Chondrocyte (in vitro differentiated cells): Measurements from ENCODE around the gene C17orf75. TPM values are rescaled to one million over a fixed set of nuclear protein-coding genes. Genes with fewer than 3 reads are reported as not detected.
A peak's percentile ranks its signal among the peaks of the same experiment; 100 is the strongest.

ENCODE experiments used
- DNase-seq: peaks from one replicate; pipeline ENCODE4 v3.0.0; 2021; ENCODE audit warnings: mixed read lengths, low spot score
- H3K27ac Mint-ChIP-seq: one replicate; pipeline ENCODE4 v1.8.0; 2021; ENCODE audit warnings: mild to moderate bottlenecking, moderate library complexity, mixed read lengths; ENCODE audit not compliant: unreplicated experiment
- H3K27me3 Mint-ChIP-seq: 2 replicates; pipeline ENCODE4 v1.8.0; 2021; ENCODE audit warnings: low read depth, mixed read lengths
- H3K36me3 Mint-ChIP-seq: 2 replicates; pipeline ENCODE4 v1.8.0; 2021; ENCODE audit warnings: low read depth, mixed read lengths
- H3K4me1 Mint-ChIP-seq: 2 replicates; pipeline ENCODE4 v1.8.0; 2021; ENCODE audit warnings: low read depth, mild to moderate bottlenecking, mixed read lengths
- H3K4me3 Mint-ChIP-seq: one replicate; pipeline ENCODE4 v1.8.0; 2021; ENCODE audit warnings: mild to moderate bottlenecking, moderate library complexity, mixed read lengths; ENCODE audit not compliant: unreplicated experiment
- H3K9me3 Mint-ChIP-seq: 2 replicates; pipeline ENCODE4 v1.8.0; 2021; ENCODE audit warnings: low read depth, mixed read lengths
- CTCF ChIP-seq: fragments of 200-600 bp; sonication (generic); IDR thresholded peaks from 2 replicates; pipeline ENCODE4 v1.5.0; 2021; ENCODE audit warnings: antibody characterized with exemption, mild to moderate bottlenecking, moderate library complexity
- total RNA-seq: library from RNA; stranded (reverse); gene quantifications from 3 replicates; pipeline ENCODE4 v1.2.1, GENCODE V29; 2021

C17orf75 gene
- total RNA-seq, 1 donor from 2014 or later: 19.3 TPM

DNA sequence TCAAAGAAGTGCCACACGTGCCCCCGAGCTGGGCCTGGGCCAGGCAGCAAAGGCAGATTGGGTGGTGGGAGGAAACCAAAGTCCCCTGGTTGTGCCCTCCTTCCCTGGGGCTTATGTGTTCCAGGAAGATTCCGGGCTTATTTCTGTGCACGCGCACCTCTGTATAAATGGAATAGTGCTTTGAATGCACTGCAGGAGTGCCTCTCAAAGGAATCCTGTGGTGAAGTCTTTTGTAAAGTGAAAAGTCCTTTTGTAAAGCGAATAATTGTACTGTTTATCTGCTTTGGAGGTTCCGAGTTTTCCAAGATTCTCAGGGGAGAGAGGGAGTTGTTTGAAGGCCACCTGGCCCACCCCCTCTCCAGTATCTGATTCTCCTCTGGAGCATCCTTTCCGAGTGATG lies 26.8 kb downstream of the C17orf75 start:
- peak; percentile 34 for DNase-seq
- Mint-ChIP-seq H3K4me3 (no peak overlapping the region), H3K4me1 (peaks cover 6% of the 10 kb centered on the region), H3K36me3 (no peaks in the 10 kb centered on the region), H3K27me3 (peaks cover 13% of the 10 kb centered on the region), H3K27ac (no peak overlapping the region), H3K9me3 (no peaks in the 10 kb centered on the region)
- no peak for TF ChIP-seq CTCF

DNA sequence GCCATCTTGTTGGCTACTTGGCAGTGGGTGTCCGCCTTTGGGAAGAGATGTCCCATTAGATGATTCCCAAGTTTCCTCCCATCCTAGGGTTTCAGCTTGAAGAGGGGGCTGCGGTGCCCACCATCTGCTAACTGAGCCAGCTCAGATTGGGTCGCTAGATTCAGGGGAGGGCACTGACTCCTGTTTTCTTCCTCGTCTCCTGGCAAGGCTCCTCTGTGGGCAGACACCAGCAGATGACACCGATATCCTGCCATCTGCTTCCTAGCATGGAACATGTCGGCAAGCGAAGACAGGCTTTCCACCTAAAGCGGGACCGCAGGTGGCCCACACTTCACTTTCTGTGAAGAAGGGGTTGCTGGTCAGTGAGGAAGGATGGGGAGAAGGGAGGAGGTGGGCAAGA lies 27.3 kb downstream of the C17orf75 start:
- no peaks in the 10 kb centered on the region for H3K36me3 Mint-ChIP-seq
- H3K27ac Mint-ChIP-seq: no peak overlapping the region
- DNase-seq: peak; percentile 37
- no peak for TF ChIP-seq CTCF
- peaks cover 6% of the 10 kb centered on the region for H3K4me1 Mint-ChIP-seq
- H3K9me3 Mint-ChIP-seq: no peaks in the 10 kb centered on the region
- H3K27me3 Mint-ChIP-seq: peaks cover 13% of the 10 kb centered on the region
- H3K4me3 Mint-ChIP-seq: no peak overlapping the region

DNA sequence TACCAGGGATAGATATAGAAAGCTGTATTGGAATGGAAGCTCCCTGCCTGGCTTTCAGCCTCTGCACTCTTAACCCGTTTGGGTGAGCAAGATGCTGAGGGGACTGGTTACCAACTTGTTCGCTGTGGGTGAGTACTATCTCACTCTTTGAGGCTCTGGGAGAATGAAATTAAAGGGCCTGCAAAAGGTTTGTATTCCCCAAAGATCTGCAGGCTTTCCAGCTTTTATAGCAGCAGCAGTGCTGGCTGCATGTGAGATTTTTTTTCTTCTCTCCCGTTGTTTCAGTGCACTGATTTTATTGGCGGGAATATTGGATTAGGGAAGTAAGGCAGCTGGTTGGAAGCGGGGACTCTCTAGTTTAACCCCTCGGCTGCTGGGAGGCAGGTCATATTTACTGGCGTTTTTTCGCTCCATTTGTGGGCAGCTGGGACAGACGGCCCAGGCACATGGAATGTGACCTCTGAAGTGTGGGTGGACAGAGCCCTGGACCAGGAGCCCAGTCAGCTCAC lies 30.9 kb downstream of the C17orf75 start:
- no peak for TF ChIP-seq CTCF
- Mint-ChIP-seq H3K27me3 (peaks cover 16% of the 10 kb centered on the region), H3K9me3 (no peaks in the 10 kb centered on the region), H3K27ac (no peak overlapping the region), H3K4me3 (no peak overlapping the region), H3K36me3 (no peaks in the 10 kb centered on the region), H3K4me1 (peaks cover 6% of the 10 kb centered on the region)
- DNase-seq: peak; percentile 15

DNA sequence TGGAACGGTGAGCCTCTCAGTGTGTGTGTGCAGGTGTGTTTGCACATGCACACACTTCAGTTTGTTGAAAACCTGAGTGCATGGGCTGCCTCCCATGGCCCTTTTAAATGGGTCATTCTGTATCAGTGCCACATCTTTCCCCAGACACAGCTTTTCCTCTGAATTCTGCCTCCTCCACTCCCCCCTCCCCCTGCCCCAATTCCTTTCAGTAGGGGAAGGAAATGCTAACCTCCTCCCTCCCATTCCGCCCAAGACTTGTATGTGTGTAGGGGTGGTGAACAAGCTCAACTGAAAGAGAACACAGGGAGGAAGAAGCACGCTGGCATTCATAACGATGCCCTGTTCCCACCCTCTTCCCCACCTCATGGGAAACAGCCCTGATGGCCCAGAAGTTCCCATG lies 34.3 kb downstream of the C17orf75 start:
- H3K9me3 Mint-ChIP-seq: no peaks in the 10 kb centered on the region
- H3K36me3 Mint-ChIP-seq: no peaks in the 10 kb centered on the region
- TF ChIP-seq CTCF: no peak
- H3K27me3 Mint-ChIP-seq: peaks cover 4% of the 10 kb centered on the region
- H3K4me1 Mint-ChIP-seq: peaks cover 11% of the 10 kb centered on the region
- DNase-seq: no peak
- no peak overlapping the region for H3K27ac Mint-ChIP-seq
- no peak overlapping the region for H3K4me3 Mint-ChIP-seq

DNA sequence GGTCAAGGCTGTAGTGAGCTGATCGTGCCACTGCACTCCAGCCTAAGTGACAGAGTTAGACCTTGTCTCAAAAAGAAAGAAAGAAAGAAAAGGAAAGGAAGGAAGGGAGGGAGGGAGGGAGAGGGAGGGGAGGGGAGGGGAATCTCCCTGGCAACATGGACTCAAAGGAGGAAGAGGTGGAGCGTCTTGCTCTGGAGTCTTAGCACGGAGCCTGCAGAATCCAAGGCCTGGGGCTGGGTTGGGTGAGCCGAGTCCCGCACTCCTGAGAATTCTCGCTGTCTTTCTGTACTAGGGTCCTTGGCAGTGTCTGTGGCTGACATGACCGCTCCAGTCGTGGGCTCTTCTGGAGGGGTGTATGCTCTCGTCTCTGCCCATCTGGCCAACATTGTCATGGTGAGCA lies 36.9 kb downstream of the C17orf75 start:
- peaks cover 4% of the 10 kb centered on the region for H3K4me1 Mint-ChIP-seq
- no peaks in the 10 kb centered on the region for H3K9me3 Mint-ChIP-seq
- H3K27ac Mint-ChIP-seq: no peak overlapping the region
- TF ChIP-seq CTCF: no peak
- no peaks in the 10 kb centered on the region for H3K36me3 Mint-ChIP-seq
- DNase-seq: no peak
- peaks cover 6% of the 10 kb centered on the region for H3K27me3 Mint-ChIP-seq
- no peak overlapping the region for H3K4me3 Mint-ChIP-seq
